Testis (tissue), 2 donors: ENCODE measurements around the gene TOM1L2.

Experiments used
- CTCF ChIP-seq, 3 experiments: fragments of 450-650 bp in 2 of 3; fragments of 200-600 bp in 1 of 3; sonication (generic) in 1 of 3; IDR thresholded peaks; one replicate each; pipeline ENCODE4 v1.5.1; 2016 to 2019; ENCODE audit warnings: antibody characterized with exemption in 3 of 3, mild to moderate bottlenecking in 2 of 3, moderate library complexity in 1 of 3
- POLR2A ChIP-seq: fragments of 450-650 bp; IDR thresholded peaks from one replicate; pipeline ENCODE4 v1.6.1; 2017; ENCODE audit warnings: antibody characterized with exemption, mild to moderate bottlenecking, moderate library complexity

DNA sequence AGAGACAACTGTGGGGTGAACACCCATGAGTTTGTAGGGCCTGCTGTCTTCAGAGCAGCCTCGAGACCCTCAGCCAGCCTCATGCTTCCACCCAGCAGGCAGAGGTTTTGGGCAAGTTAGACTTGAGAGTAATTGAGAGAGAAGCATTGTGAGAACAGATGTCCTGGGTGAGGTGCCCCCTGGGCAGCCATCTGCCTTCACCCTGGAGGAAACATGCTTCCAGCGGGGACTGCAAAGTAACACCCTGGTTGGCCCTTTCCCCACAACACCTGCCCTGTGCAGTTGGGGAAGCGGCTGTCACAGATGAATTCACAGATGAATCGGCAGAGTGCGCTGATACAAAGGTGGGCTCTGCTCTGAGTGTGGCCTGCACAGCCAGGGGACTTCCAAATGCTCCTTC, 43.4 kb upstream of the TOM1L2 start:
- TF ChIP-seq CTCF (IDR thresholded peaks at IDR 0.05), result no peak
- TF ChIP-seq POLR2A, result no peak
